ENCODE measurements around the gene PKD1. TPM values are rescaled to one million over a fixed set of nuclear protein-coding genes. Genes with fewer than 3 reads are reported as not detected.
A peak's percentile ranks its signal among the peaks of the same experiment; 100 is the strongest.

PKD1 gene
- total and polyA plus RNA-seq, 8 donors = 29.8 to 127 (median 44.2) TPM

GRCh38 chr16:2090777-2091546 lies 44.7 kb downstream of the PKD1 start:
- ATAC-seq (peak; percentile 81 to 85 (median 82)), FAIRE-seq (no peak), DNase-seq (peak; percentile 88 to 98 (median 96))
- Histone ChIP-seq H3K4me1 (peaks cover 0 to 12% (median 0%) of the 10 kb centered on the region in 3 donors), H3K9me3 (no peaks in the 10 kb centered on the region), H3K27me3 (no peaks in the 10 kb centered on the region), H3K27ac (peak overlapping the region; percentile 59 to 85 (median 71)), H3K36me3 (peaks cover 0 to 24% (median 8%) of the 10 kb centered on the region in 3 donors), H3K4me3 (peak overlapping the region in 3 of 4 donors; percentile 23 to 45 (median 26))
- WGBS, 2 donors = 10 to 16% methylated on average over 53 to 101 of the region's 101 CpGs
- peak in 3 of 4 donors; percentile 14 to 22 (median 16) for TF ChIP-seq CTCF (IDR thresholded peaks at IDR 0.05)
- intact Hi-C loops (cut with DNase I) = no loop called here

- WGBS, 2 donors = 37 to 43% methylated on average over 10 to 14 of the region's 14 CpGs
- Histone ChIP-seq H3K4me1 (peaks cover 0 to 12% (median 0%) of the 10 kb centered on the region in 3 donors), H3K4me3 (peak overlapping the region in 3 of 4 donors; percentile 14 to 45 (median 23)), H3K36me3 (peaks cover 0 to 19% (median 8%) of the 10 kb centered on the region in 3 donors), H3K9me3 (no peaks in the 10 kb centered on the region), H3K27me3 (no peaks in the 10 kb centered on the region), H3K27ac (peak overlapping the region; percentile 46 to 85 (median 71))
- peak in 3 of 6 donors; percentile 50 to 74 (median 64) for DNase-seq
- ATAC-seq = peak; percentile 5 to 11 (median 9)
- no peak for FAIRE-seq
- intact Hi-C loops (cut with DNase I) = no loop called here
- no peak for TF ChIP-seq CTCF (IDR thresholded peaks at IDR 0.05)
Observed at GRCh38 chr16:2090481-2090776, 45.3 kb downstream of the PKD1 start.

- peaks cover 0 to 20% (median 8%) of the 10 kb centered on the region in 3 donors for H3K36me3 ChIP-seq
- ATAC-seq = no peak
- TF ChIP-seq CTCF (IDR thresholded peaks at IDR 0.05) = no peak
- H3K9me3 ChIP-seq = no peaks in the 10 kb centered on the region
- intact Hi-C loops (cut with DNase I) = no loop called here
- peak overlapping the region; percentile 46 to 85 (median 71) for H3K27ac ChIP-seq
- H3K27me3 ChIP-seq = no peaks in the 10 kb centered on the region
- H3K4me1 ChIP-seq = peaks cover 0 to 12% (median 0%) of the 10 kb centered on the region in 3 donors
- no peak for FAIRE-seq
- peak in 1 of 6 donors; percentile 47 for DNase-seq
- 68 to 71% methylated on average over 35 to 44 of the region's 44 CpGs for WGBS, 2 donors
- H3K4me3 ChIP-seq = peak overlapping the region in 2 of 4 donors; percentile 14 to 45
Observed at GRCh38 chr16:2089706-2090480, 45.8 kb downstream of the PKD1 start.

- intact Hi-C loops (cut with DNase I) = no loop called here
- FAIRE-seq = no peak
- Histone ChIP-seq H3K9me3 (no peaks in the 10 kb centered on the region), H3K36me3 (peaks cover 0 to 24% (median 8%) of the 10 kb centered on the region in 3 donors), H3K4me3 (no peak overlapping the region), H3K27ac (no peak overlapping the region), H3K27me3 (no peaks in the 10 kb centered on the region), H3K4me1 (peaks cover 0 to 12% (median 0%) of the 10 kb centered on the region in 3 donors)
- DNase-seq = peak in 1 of 6 donors; percentile 30
- no peak for ATAC-seq
- 86 to 88% methylated on average over 20 of the region's 20 CpGs for WGBS, 2 donors
- no peak for TF ChIP-seq CTCF (IDR thresholded peaks at IDR 0.05)
Observed at GRCh38 chr16:2088759-2089358, 46.8 kb downstream of the PKD1 start.
